Peyer's patch (tissue), 4 donors: ENCODE results near the gene TMEM164. TPM values are rescaled to one million over a fixed set of nuclear protein-coding genes. Genes with fewer than 3 reads are reported as not detected.

Experiments
- DNase-seq, 3 donors: peaks; one replicate each; pipeline ENCODE4 v3.0.0-alpha.2; 2017 to 2019
- H3K27ac ChIP-seq, 4 donors: fragments of 200-600 bp; sonication (generic); one replicate each; pipeline ENCODE4 v1.5.1; 2016 to 2019
- H3K27me3 ChIP-seq, 2 donors: fragments of 200-600 bp; sonication (generic); one replicate each; pipeline ENCODE4 v1.5.1; 2019
- H3K36me3 ChIP-seq, 3 donors: fragments of 200-600 bp; sonication (generic); one replicate each; pipeline ENCODE4 v1.5.1; 2016 to 2019
- H3K4me1 ChIP-seq, 4 donors: fragments of 200-600 bp; sonication (generic); one replicate each; pipeline ENCODE4 v1.5.1; 2016 to 2019
- H3K4me3 ChIP-seq, 4 donors: fragments of 200-600 bp; sonication (generic); 1 replicate in 3 of 4; 2 replicates in 1 of 4; pipeline ENCODE4 v1.5.1; 2016 to 2019; ENCODE audit warnings: mild to moderate bottlenecking in 1 of 4
- H3K9me3 ChIP-seq, 4 donors: fragments of 200-600 bp; sonication (generic); one replicate each; pipeline ENCODE4 v1.5.1; 2016 to 2019; ENCODE audit warnings: mild to moderate bottlenecking in 1 of 4
- POLR2A ChIP-seq, 2 donors: fragments of 450-650 bp; IDR thresholded peaks; one replicate each; pipeline ENCODE4 v1.5.1; 2017; ENCODE audit warnings: antibody characterized with exemption in 2 of 2, mild to moderate bottlenecking in 2 of 2, moderate library complexity in 2 of 2
- total RNA-seq, 4 donors: library from RNA; depleted of rRNA; stranded (reverse); fragments of >200 nt; gene quantifications; one replicate each; pipeline ENCODE4 v1.1.0, GENCODE V29; 2016
- TF ChIP-seq, protein P1 (sequence below), 6 experiments: fragments of 450-650 bp in 4 of 6; fragments of 200-600 bp in 2 of 6; sonication (generic) in 1 of 6; IDR thresholded peaks; one replicate each; pipeline ENCODE4 v1.5.1; 2017 to 2019; ENCODE audit warnings: antibody characterized with exemption in 6 of 6, mild to moderate bottlenecking in 3 of 6, moderate library complexity in 1 of 6

Gene TMEM164
- total RNA-seq, 4 donors from 2014 or later: 25.6 to 79.7 (median 73.8) TPM

DNA sequence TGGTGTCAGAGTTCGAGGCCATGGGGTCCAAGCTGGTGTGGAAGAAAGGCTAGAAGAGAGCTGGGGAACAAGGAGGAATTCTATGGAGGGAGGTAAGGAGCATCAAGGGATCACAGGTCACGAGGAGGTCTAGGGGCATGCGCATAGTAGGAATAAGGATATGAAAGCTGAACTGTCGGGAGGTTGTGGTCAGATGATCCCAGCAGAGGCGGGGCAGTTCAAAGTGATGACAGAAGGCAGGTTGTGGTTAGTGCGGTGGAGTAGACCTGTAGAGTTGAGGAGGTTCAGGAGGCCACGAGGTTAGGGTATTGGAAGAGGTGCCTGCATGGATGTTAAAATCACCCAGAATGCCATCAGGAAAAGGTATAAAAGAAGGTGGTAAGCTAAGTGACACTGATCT lies 156.3 kb downstream of the TMEM164 start:
- Histone ChIP-seq H3K36me3 (no peaks in the 10 kb centered on the region), H3K27ac (no peak overlapping the region), H3K4me3 (no peak overlapping the region), H3K27me3 (no peaks in the 10 kb centered on the region), H3K4me1 (no peaks in the 10 kb centered on the region), H3K9me3 (no peaks in the 10 kb centered on the region)
- DNase-seq: peak in 1 of 3 donors; percentile 22
- TF ChIP-seq, protein P1, sequence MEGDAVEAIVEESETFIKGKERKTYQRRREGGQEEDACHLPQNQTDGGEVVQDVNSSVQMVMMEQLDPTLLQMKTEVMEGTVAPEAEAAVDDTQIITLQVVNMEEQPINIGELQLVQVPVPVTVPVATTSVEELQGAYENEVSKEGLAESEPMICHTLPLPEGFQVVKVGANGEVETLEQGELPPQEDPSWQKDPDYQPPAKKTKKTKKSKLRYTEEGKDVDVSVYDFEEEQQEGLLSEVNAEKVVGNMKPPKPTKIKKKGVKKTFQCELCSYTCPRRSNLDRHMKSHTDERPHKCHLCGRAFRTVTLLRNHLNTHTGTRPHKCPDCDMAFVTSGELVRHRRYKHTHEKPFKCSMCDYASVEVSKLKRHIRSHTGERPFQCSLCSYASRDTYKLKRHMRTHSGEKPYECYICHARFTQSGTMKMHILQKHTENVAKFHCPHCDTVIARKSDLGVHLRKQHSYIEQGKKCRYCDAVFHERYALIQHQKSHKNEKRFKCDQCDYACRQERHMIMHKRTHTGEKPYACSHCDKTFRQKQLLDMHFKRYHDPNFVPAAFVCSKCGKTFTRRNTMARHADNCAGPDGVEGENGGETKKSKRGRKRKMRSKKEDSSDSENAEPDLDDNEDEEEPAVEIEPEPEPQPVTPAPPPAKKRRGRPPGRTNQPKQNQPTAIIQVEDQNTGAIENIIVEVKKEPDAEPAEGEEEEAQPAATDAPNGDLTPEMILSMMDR (IDR thresholded peaks at IDR 0.05): no peak
- TF ChIP-seq POLR2A (IDR thresholded peaks at IDR 0.05): no peak

DNA sequence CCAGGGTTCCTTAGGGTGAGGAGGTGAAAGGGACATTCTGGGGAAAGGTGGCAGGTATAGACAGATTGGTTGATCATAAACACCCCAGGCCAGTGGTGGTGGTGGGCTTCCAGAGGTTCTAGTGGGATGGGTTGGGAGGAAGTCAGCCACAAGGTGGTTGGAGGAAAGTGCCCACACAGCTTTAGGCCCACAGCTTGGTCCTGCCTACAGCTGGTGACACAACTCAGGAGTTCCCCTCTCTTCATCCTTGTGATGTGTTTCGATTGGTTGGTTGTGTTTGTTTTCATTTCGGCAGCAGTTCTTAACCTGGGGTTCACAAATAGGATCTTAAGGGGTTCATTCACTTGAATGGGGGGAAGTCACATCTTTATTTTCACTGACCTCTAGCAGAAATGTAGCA lies 157.0 kb downstream of the TMEM164 start:
- TF ChIP-seq POLR2A (IDR thresholded peaks at IDR 0.05): no peak
- TF ChIP-seq, protein P1 (IDR thresholded peaks at IDR 0.05): no peak
- Histone ChIP-seq H3K4me3 (no peak overlapping the region), H3K9me3 (no peaks in the 10 kb centered on the region), H3K36me3 (no peaks in the 10 kb centered on the region), H3K27ac (no peak overlapping the region), H3K4me1 (no peaks in the 10 kb centered on the region), H3K27me3 (no peaks in the 10 kb centered on the region)
- DNase-seq: no peak

DNA sequence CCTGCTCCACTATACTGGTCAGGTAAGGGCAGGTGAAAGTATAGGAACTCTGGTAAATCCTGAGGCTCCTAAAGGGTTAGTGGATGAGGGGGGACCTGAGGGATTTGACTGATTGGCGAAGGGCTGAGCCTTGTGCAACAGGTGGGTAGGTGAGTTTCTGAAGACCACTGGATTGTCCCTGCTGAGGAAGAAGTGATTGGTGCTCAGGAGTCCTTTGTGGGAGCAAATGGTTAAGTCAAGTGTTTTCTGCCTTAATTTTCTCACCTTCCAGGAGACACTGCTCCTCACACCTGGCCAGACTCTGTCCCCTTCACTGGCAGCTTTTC lies 158.4 kb downstream of the TMEM164 start:
- H3K4me3 ChIP-seq: no peak overlapping the region
- H3K4me1 ChIP-seq: no peaks in the 10 kb centered on the region
- DNase-seq: no peak
- no peaks in the 10 kb centered on the region for H3K9me3 ChIP-seq
- no peaks in the 10 kb centered on the region for H3K36me3 ChIP-seq
- no peak for TF ChIP-seq POLR2A (IDR thresholded peaks at IDR 0.05)
- TF ChIP-seq, protein P1 (IDR thresholded peaks at IDR 0.05): no peak
- no peaks in the 10 kb centered on the region for H3K27me3 ChIP-seq
- no peak overlapping the region for H3K27ac ChIP-seq

DNA sequence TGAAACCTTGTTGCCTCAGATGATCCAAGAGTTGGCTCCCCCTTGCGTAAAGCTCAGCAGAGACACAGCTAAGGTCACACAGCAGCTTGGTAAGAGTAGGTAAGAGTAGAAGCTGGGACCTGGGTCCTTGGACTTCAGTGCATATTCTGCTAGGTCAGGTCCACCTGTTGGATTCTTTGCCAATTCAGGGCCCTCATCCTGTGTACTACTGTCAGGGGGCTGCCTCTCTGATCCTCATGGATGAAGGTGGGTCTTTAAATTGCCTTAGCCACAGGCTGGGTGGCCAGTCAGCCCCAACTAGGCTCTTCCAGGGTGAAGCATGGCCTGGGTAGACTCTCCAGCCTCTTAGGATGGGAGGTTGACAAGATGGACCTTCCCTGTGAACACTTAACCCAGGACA lies 159.2 kb downstream of the TMEM164 start:
- H3K4me1 ChIP-seq: no peaks in the 10 kb centered on the region
- DNase-seq: no peak

DNA sequence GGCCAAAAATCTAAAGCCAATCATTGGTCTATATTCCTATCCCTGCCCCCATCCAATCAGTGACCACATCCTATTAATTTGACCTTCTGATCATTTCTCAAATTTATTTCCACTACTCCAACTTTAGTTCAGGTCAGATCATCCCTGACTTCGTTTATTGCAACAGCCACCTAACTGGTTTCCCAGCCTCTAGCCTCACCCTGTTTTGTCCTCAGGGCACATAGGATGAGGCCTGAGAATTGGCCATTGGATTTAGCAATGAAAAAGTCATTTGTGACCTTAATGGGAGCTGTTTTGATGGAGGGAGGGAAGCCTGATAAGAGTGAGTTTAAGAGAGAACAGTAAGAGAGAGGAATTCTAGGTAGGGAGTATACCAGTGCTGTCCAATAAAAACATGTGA lies 160.0 kb downstream of the TMEM164 start:
- no peak overlapping the region for H3K4me3 ChIP-seq
- no peaks in the 10 kb centered on the region for H3K9me3 ChIP-seq
- DNase-seq: no peak

More for the DNA sequence above, 159.2 kb downstream of the TMEM164 start:
- Histone ChIP-seq H3K27me3 (no peaks in the 10 kb centered on the region), H3K9me3 (no peaks in the 10 kb centered on the region), H3K36me3 (no peaks in the 10 kb centered on the region), H3K27ac (no peak overlapping the region), H3K4me3 (no peak overlapping the region)
- TF ChIP-seq POLR2A (IDR thresholded peaks at IDR 0.05): no peak
- TF ChIP-seq, protein P1 (IDR thresholded peaks at IDR 0.05): no peak

More for the DNA sequence above, 160.0 kb downstream of the TMEM164 start:
- TF ChIP-seq POLR2A (IDR thresholded peaks at IDR 0.05): no peak
- TF ChIP-seq, protein P1 (IDR thresholded peaks at IDR 0.05): no peak
- Histone ChIP-seq H3K27me3 (no peaks in the 10 kb centered on the region), H3K27ac (no peak overlapping the region), H3K4me1 (no peaks in the 10 kb centered on the region), H3K36me3 (no peaks in the 10 kb centered on the region)
